SK-N-SH treated with all-trans-retinoic acid at 6 μM for 48 hours (cell line): Measurements from ENCODE around the gene HMGCS1.

Experiments
- ATAC-seq: fragments of 200-7000 bp; cut with Tn5 transposase; 3 replicates; pipeline ENCODE4 v1.9.1; 2020; ENCODE audit warnings: mild to moderate bottlenecking, moderate library complexity
- ARNTL ChIP-seq: fragments of 450-650 bp; formaldehyde crosslinking; IDR thresholded peaks from 2 replicates; pipeline ENCODE4 v1.5.0; 2020; ENCODE audit warnings: low read depth, mild to moderate bottlenecking, moderate library complexity, borderline replicate concordance
- BACH2 ChIP-seq: fragments of 250-450 bp; sonication (Bioruptor Pico); IDR thresholded peaks from 2 replicates; pipeline ENCODE4 v1.9.0; 2021; ENCODE audit warnings: mild to moderate bottlenecking, borderline replicate concordance
- CREB5 ChIP-seq: fragments of 250-450 bp; sonication (Bioruptor Pico); IDR thresholded peaks from 2 replicates; pipeline ENCODE4 v1.5.1; 2020; ENCODE audit warnings: low read depth, mild to moderate bottlenecking, moderate library complexity
- CSDC2 ChIP-seq: fragments of 250-450 bp; sonication (Bioruptor Pico); IDR thresholded peaks from 2 replicates; pipeline ENCODE4 v1.5.0; 2020; ENCODE audit warnings: mild to moderate bottlenecking, moderate library complexity
- CSRNP3 ChIP-seq: fragments of 250-450 bp; sonication (Bioruptor Pico); IDR thresholded peaks from 2 replicates; pipeline ENCODE4 v1.5.1; 2021; ENCODE audit warnings: mild to moderate bottlenecking, moderate library complexity
- ESRRG ChIP-seq: fragments of 250-450 bp; sonication (Bioruptor Pico); IDR thresholded peaks from 2 replicates; pipeline ENCODE4 v1.6.1; 2021; ENCODE audit warnings: mild to moderate bottlenecking
- GLIS3 ChIP-seq: fragments of 250-450 bp; sonication (Bioruptor Pico); IDR thresholded peaks from 2 replicates; pipeline ENCODE4 v1.5.0; 2020; ENCODE audit warnings: mild to moderate bottlenecking, moderate library complexity
- ISL1 ChIP-seq: fragments of 250-450 bp; sonication (Bioruptor Pico); IDR thresholded peaks from 2 replicates; pipeline ENCODE4 v2.1.2; 2022; ENCODE audit warnings: mild to moderate bottlenecking, moderate library complexity
- OSR1 ChIP-seq: fragments of 250-450 bp; sonication (Bioruptor Pico); IDR thresholded peaks from 2 replicates; pipeline ENCODE4 v1.8.0; 2022; ENCODE audit warnings: moderate library complexity, mild to moderate bottlenecking, inconsistent platforms
- PATZ1 ChIP-seq: fragments of 250-450 bp; sonication (Bioruptor Pico); IDR thresholded peaks from 2 replicates; pipeline ENCODE4 v1.8.0; 2020; ENCODE audit warnings: mild to moderate bottlenecking, moderate library complexity, borderline replicate concordance
- POU6F1 ChIP-seq: fragments of 250-450 bp; sonication (Bioruptor Pico); IDR thresholded peaks from 2 replicates; pipeline ENCODE4 v1.8.0; 2021; ENCODE audit warnings: low read depth, mild to moderate bottlenecking, moderate library complexity, borderline replicate concordance
- PPARA ChIP-seq: fragments of 250-450 bp; sonication (Bioruptor Pico); IDR thresholded peaks from 2 replicates; pipeline ENCODE4 v1.5.0; 2020; ENCODE audit warnings: mild to moderate bottlenecking, borderline replicate concordance
- RARB ChIP-seq: fragments of 250-450 bp; sonication (Bioruptor Pico); IDR thresholded peaks from 2 replicates; pipeline ENCODE4 v1.8.0; 2021; ENCODE audit warnings: mild to moderate bottlenecking, moderate library complexity
- SNAI2 ChIP-seq: fragments of 250-450 bp; sonication (Bioruptor Pico); IDR thresholded peaks from 2 replicates; pipeline ENCODE4 v1.5.0; 2020; ENCODE audit warnings: mild to moderate bottlenecking, moderate library complexity
- TCF4 ChIP-seq: fragments of 250-450 bp; sonication (Bioruptor Pico); IDR thresholded peaks from 2 replicates; pipeline ENCODE4 v1.8.0; 2021; ENCODE audit warnings: mild to moderate bottlenecking, moderate library complexity, borderline replicate concordance
- TOX ChIP-seq: fragments of 250-450 bp; sonication (Bioruptor Pico); IDR thresholded peaks from 2 replicates; pipeline ENCODE4 v1.8.0; 2021; ENCODE audit warnings: mild to moderate bottlenecking, moderate library complexity, borderline replicate concordance
- TSHZ2 ChIP-seq: fragments of 250-450 bp; sonication (Bioruptor Pico); IDR thresholded peaks from 2 replicates; pipeline ENCODE4 v1.5.0; 2020; ENCODE audit warnings: mild to moderate bottlenecking, moderate library complexity
- ZFP3 ChIP-seq: fragments of 250-450 bp; sonication (Bioruptor Pico); IDR thresholded peaks from 2 replicates; pipeline ENCODE4 v1.5.0; 2020; ENCODE audit warnings: mild to moderate bottlenecking, moderate library complexity
- ZNF565 ChIP-seq: fragments of 450-650 bp; formaldehyde crosslinking; conservative IDR thresholded peaks from 2 replicates; pipeline ENCODE4 v1.5.0; 2020; ENCODE audit warnings: low read depth, mild to moderate bottlenecking, moderate library complexity
- ZNF70 ChIP-seq: fragments of 450-650 bp; formaldehyde crosslinking; IDR thresholded peaks from 2 replicates; pipeline ENCODE4 v1.5.0; 2020; ENCODE audit warnings: mild to moderate bottlenecking, moderate library complexity
- ZNF8 ChIP-seq: fragments of 450-650 bp; formaldehyde crosslinking; IDR thresholded peaks from 2 replicates; pipeline ENCODE4 v1.5.0; 2020; ENCODE audit warnings: mild to moderate bottlenecking, moderate library complexity

Gene HMGCS1

GRCh38 chr5:43352915-43353314 lies 39.7 kb upstream of the HMGCS1 start:
- TF ChIP-seq ISL1 (CRISPR knock-in tag) (no peak), PATZ1 (CRISPR knock-in tag) (no peak), CSRNP3 (CRISPR knock-in tag) (no peak), ZFP3 (CRISPR knock-in tag) (no peak), PPARA (no peak), RARB (CRISPR knock-in tag) (no peak), TOX (CRISPR knock-in tag) (no peak), TSHZ2 (no peak), CSDC2 (CRISPR knock-in tag) (no peak), SNAI2 (CRISPR knock-in tag) (no peak), ARNTL (CRISPR knock-in tag) (no peak), CREB5 (CRISPR knock-in tag) (no peak), ESRRG (CRISPR knock-in tag) (no peak), POU6F1 (no peak), BACH2 (CRISPR knock-in tag) (no peak), OSR1 (CRISPR knock-in tag) (no peak)
- no peak for ATAC-seq

- ATAC-seq, result no peak
- TF ChIP-seq TOX (CRISPR knock-in tag) (no peak), BACH2 (CRISPR knock-in tag) (no peak)
These were observed 38.9 kb upstream of the HMGCS1 start for GRCh38 chr5:43352131-43352530.

- TF ChIP-seq ZNF70 (CRISPR knock-in tag), result no peak
- TF ChIP-seq TSHZ2, result no peak
- TF ChIP-seq ARNTL (CRISPR knock-in tag), result no peak
- no peak for TF ChIP-seq ESRRG (CRISPR knock-in tag)
- no peak for TF ChIP-seq ZNF8 (CRISPR knock-in tag)
- no peak for TF ChIP-seq BACH2 (CRISPR knock-in tag)
- no peak for TF ChIP-seq ZFP3 (CRISPR knock-in tag)
- TF ChIP-seq ZNF565 (CRISPR knock-in tag), result no peak
- TF ChIP-seq PPARA, result no peak
- no peak for TF ChIP-seq GLIS3 (CRISPR knock-in tag)
- TF ChIP-seq PATZ1 (CRISPR knock-in tag), result no peak
- TF ChIP-seq CSDC2 (CRISPR knock-in tag), result no peak
- TF ChIP-seq SNAI2 (CRISPR knock-in tag), result no peak
- TF ChIP-seq TCF4 (CRISPR knock-in tag), result no peak
- ATAC-seq, result no peak
These were observed 35.7 kb upstream of the HMGCS1 start for GRCh38 chr5:43348861-43349363.
